ENCODE data around the gene METRNL. TPM values are rescaled to one million over a fixed set of nuclear protein-coding genes. Genes with fewer than 3 reads are reported as not detected.

The METRNL gene
- total RNA-seq, 1 experiment from 2014 or later, result 21.0 TPM

- Histone ChIP-seq H3K4me1 (ENCODE audit: control insufficient read depth, insufficient read depth, low read length) (peaks cover 30% of the 10 kb centered on the region), H3K4me3 (ENCODE audit: low read depth in 2 of 2, low read length in 2 of 2) (no peak overlapping the region), H3K27ac (ENCODE audit: low read length) (no peak overlapping the region), H3K36me3 (ENCODE audit: control insufficient read depth, insufficient read depth, low read length) (no peaks in the 10 kb centered on the region), H3K9me3 (ENCODE audit: control insufficient read depth, insufficient read depth, low read depth, low read length) (no peaks in the 10 kb centered on the region), H3K27me3 (ENCODE audit: control insufficient read depth, insufficient read depth, low read length) (no peaks in the 10 kb centered on the region)
- TF ChIP-seq SIN3A (IDR thresholded peaks at IDR 0.05; ENCODE audit: borderline replicate concordance, insufficient read depth, low read depth, low read length) (no peak), TCF7L2 (IDR thresholded peaks at IDR 0.05; ENCODE audit: low read depth, low read length) (no peak), POLR2AphosphoS5 (IDR thresholded peaks at IDR 0.05; ENCODE audit: low read depth, low read length) (no peak), REST (IDR thresholded peaks at IDR 0.05; ENCODE audit: insufficient read depth in 1 of 2, low read depth in 2 of 2, low read length in 1 of 2) (no peak), CTCF (IDR thresholded peaks at IDR 0.05) (no peak)
- CTCF ChIA-PET, result no interaction called here
- DNase-seq (ENCODE audit: low read depth, low spot score) (no peak), ATAC-seq (no peak)
- in situ Hi-C loops (cut with HindIII; ENCODE audit: low pct_unique_long_range_greater_than_20kb, low sequenced_read_pairs) (no loop called here), intact Hi-C loops (cut with micrococcal nuclease; ENCODE audit: unreplicated experiment) (no loop called here)
- no TSS peak for BruUV-seq (replicated peaks)
- POLR2A ChIA-PET, result no interaction called here
Observed at GRCh38 chr17:83056583-83057396, 22.6 kb upstream of the METRNL start.

GRCh38 chr17:83057397-83057761 lies 22.0 kb upstream of the METRNL start:
- H3K36me3 ChIP-seq (ENCODE audit: control insufficient read depth, insufficient read depth, low read length), result no peaks in the 10 kb centered on the region
- in situ Hi-C loops (cut with HindIII; ENCODE audit: low pct_unique_long_range_greater_than_20kb, low sequenced_read_pairs), result no loop called here

More at GRCh38 chr17:83057397-83057761, 22.0 kb upstream of the METRNL start:
- intact Hi-C loops (cut with micrococcal nuclease; ENCODE audit: unreplicated experiment), result no loop called here
- ATAC-seq (no peak), DNase-seq (ENCODE audit: low read depth, low spot score) (no peak)
- Histone ChIP-seq H3K4me1 (ENCODE audit: control insufficient read depth, insufficient read depth, low read length) (peaks cover 25% of the 10 kb centered on the region), H3K27ac (ENCODE audit: low read length) (no peak overlapping the region), H3K4me3 (ENCODE audit: low read depth in 2 of 2, low read length in 2 of 2) (no peak overlapping the region), H3K27me3 (ENCODE audit: control insufficient read depth, insufficient read depth, low read length) (no peaks in the 10 kb centered on the region), H3K9me3 (ENCODE audit: control insufficient read depth, insufficient read depth, low read depth, low read length) (no peaks in the 10 kb centered on the region)
- BruUV-seq (replicated peaks), result no TSS peak
- TF ChIP-seq SIN3A (IDR thresholded peaks at IDR 0.05; ENCODE audit: borderline replicate concordance, insufficient read depth, low read depth, low read length) (no peak), TCF7L2 (IDR thresholded peaks at IDR 0.05; ENCODE audit: low read depth, low read length) (no peak), CTCF (IDR thresholded peaks at IDR 0.05) (no peak), POLR2AphosphoS5 (IDR thresholded peaks at IDR 0.05; ENCODE audit: low read depth, low read length) (no peak), REST (IDR thresholded peaks at IDR 0.05; ENCODE audit: insufficient read depth in 1 of 2, low read depth in 2 of 2, low read length in 1 of 2) (no peak)
- CTCF ChIA-PET, result no interaction called here
- POLR2A ChIA-PET, result no interaction called here

Data from Panc1 (cell line).